DND-41 (cell line): ENCODE measurements around the gene TNXB.
"Not testable (repeated sequence)": the region's sequence is repeated elsewhere in the genome, so short reads cannot be mapped to it uniquely, and the experiment has no call there.

Source experiments
- ATAC-seq: fragments of 200-7000 bp; cut with Tn5 transposase; 3 replicates; pipeline ENCODE4 v1.9.1; 2021; ENCODE audit warnings: low read depth; ENCODE audit not compliant: insufficient read depth
- DNase-seq: peaks from one replicate; pipeline ENCODE4 v3.0.0-alpha.2; 2020
- H2AFZ ChIP-seq: 2 replicates; pipeline ENCODE4 v1.6.0; 2012; ENCODE audit warnings: low read depth, low read length
- H3K27ac ChIP-seq: 2 replicates; pipeline ENCODE4 v1.5.1; 2012; ENCODE audit warnings: low read length, inconsistent platforms
- H3K27me3 ChIP-seq: fragments of 200-600 bp; sonication (generic); 2 replicates; pipeline ENCODE4 v1.6.0; 2012; ENCODE audit warnings: low read length, mild to moderate bottlenecking, inconsistent platforms; ENCODE audit not compliant: insufficient read depth, poor library complexity
- H3K36me3 ChIP-seq: 2 replicates; pipeline ENCODE4 v1.5.1; 2012; ENCODE audit warnings: low read length, inconsistent platforms; ENCODE audit not compliant: insufficient read depth
- H3K4me1 ChIP-seq: 2 replicates; pipeline ENCODE4 v1.5.1; 2012; ENCODE audit warnings: mild to moderate bottlenecking, low read length; ENCODE audit not compliant: insufficient read depth
- H3K4me2 ChIP-seq: 2 replicates; pipeline ENCODE4 v1.6.0; 2012; ENCODE audit warnings: mild to moderate bottlenecking, moderate library complexity, low read length, inconsistent platforms; ENCODE audit not compliant: insufficient read depth
- H3K4me3 ChIP-seq, 2 experiments: fragments of 200-600 bp in 1 of 2; shearing (Covaris generic) in 1 of 2; 2 replicates each; pipeline ENCODE4 v1.5.1; 2012 to 2016; ENCODE audit warnings: inconsistent platforms in 2 of 2, low read length in 2 of 2, mild to moderate bottlenecking in 2 of 2, low read depth in 1 of 2, moderate library complexity in 1 of 2
- H3K79me2 ChIP-seq: 2 replicates; pipeline ENCODE4 v1.6.0; 2012; ENCODE audit warnings: low read length, inconsistent platforms; ENCODE audit not compliant: insufficient read depth
- H3K9ac ChIP-seq: 2 replicates; pipeline ENCODE4 v1.6.0; 2012; ENCODE audit warnings: low read depth, mild to moderate bottlenecking, inconsistent platforms, low read length, moderate library complexity
- H3K9me3 ChIP-seq: 2 replicates; pipeline ENCODE4 v1.5.1; 2012; ENCODE audit warnings: low read length, moderate library complexity, mild to moderate bottlenecking, inconsistent platforms; ENCODE audit not compliant: insufficient read depth, severe bottlenecking
- H4K20me1 ChIP-seq: 2 replicates; pipeline ENCODE4 v1.6.0; 2012; ENCODE audit warnings: low read length; ENCODE audit not compliant: insufficient read depth
- CTCF ChIP-seq: IDR thresholded peaks from 2 replicates; pipeline ENCODE4 v1.5.1; 2012; ENCODE audit warnings: borderline replicate concordance, low read length, moderate library complexity, mild to moderate bottlenecking; ENCODE audit not compliant: poor library complexity, severe bottlenecking; ENCODE audit errors: extremely low read depth
- EZH2 ChIP-seq: IDR thresholded peaks from 3 replicates; pipeline ENCODE4 v1.6.1; 2012; ENCODE audit warnings: borderline replicate concordance, low read depth, mild to moderate bottlenecking, moderate library complexity, low read length, inconsistent platforms; ENCODE audit not compliant: severe bottlenecking

Gene TNXB

GRCh38 chr6:32148289-32149091 lies 39.4 kb upstream of the TNXB start:
- Histone ChIP-seq H3K27ac (no peak overlapping the region), H3K79me2 (no peaks in the 10 kb centered on the region), H3K4me2 (no peak overlapping the region), H3K4me3 (no peak overlapping the region), H3K27me3 (peaks cover 15% of the 10 kb centered on the region), H2AFZ (no peak overlapping the region), H4K20me1 (no peaks in the 10 kb centered on the region), H3K4me1 (peaks cover 7% of the 10 kb centered on the region), H3K9me3 (no peaks in the 10 kb centered on the region), H3K9ac (no peak overlapping the region), H3K36me3 (no peaks in the 10 kb centered on the region)
- no peak for ATAC-seq
- no peak for TF ChIP-seq EZH2
- DNase-seq = no peak

GRCh38 chr6:32147401-32148132 lies 38.4 kb upstream of the TNXB start:
- ATAC-seq = no peak
- DNase-seq = no peak

GRCh38 chr6:32146687-32147086 lies 37.5 kb upstream of the TNXB start:
- H3K4me1 ChIP-seq = no peaks in the 10 kb centered on the region
- H3K4me3 ChIP-seq = no peak overlapping the region
- no peaks in the 10 kb centered on the region for H3K9me3 ChIP-seq
- no peaks in the 10 kb centered on the region for H4K20me1 ChIP-seq
- no peak for DNase-seq
- H3K27me3 ChIP-seq = peaks cover 15% of the 10 kb centered on the region
- TF ChIP-seq CTCF (no peak), EZH2 (no peak)
- no peak overlapping the region for H3K9ac ChIP-seq
- H2AFZ ChIP-seq = no peak overlapping the region
- no peak overlapping the region for H3K27ac ChIP-seq
- H3K79me2 ChIP-seq = no peaks in the 10 kb centered on the region
- no peaks in the 10 kb centered on the region for H3K36me3 ChIP-seq
- no peak overlapping the region for H3K4me2 ChIP-seq
- ATAC-seq = no peak

More at GRCh38 chr6:32147401-32148132, 38.4 kb upstream of the TNXB start:
- Histone ChIP-seq H3K4me2 (no peak overlapping the region), H3K9me3 (no peaks in the 10 kb centered on the region), H3K4me1 (no peaks in the 10 kb centered on the region), H3K36me3 (no peaks in the 10 kb centered on the region), H2AFZ (no peak overlapping the region), H3K79me2 (no peaks in the 10 kb centered on the region), H3K4me3 (no peak overlapping the region), H3K9ac (no peak overlapping the region), H3K27me3 (peaks cover 15% of the 10 kb centered on the region), H3K27ac (no peak overlapping the region), H4K20me1 (no peaks in the 10 kb centered on the region)
- TF ChIP-seq EZH2 (no peak), CTCF (peak; percentile 23)

- Histone ChIP-seq H3K27ac (no peak overlapping the region), H3K27me3 (peaks cover 15% of the 10 kb centered on the region), H4K20me1 (no peaks in the 10 kb centered on the region), H3K4me3 (no peak overlapping the region), H3K79me2 (no peaks in the 10 kb centered on the region), H3K4me2 (no peak overlapping the region), H2AFZ (no peak overlapping the region), H3K9ac (no peak overlapping the region), H3K36me3 (no peaks in the 10 kb centered on the region), H3K4me1 (no peaks in the 10 kb centered on the region), H3K9me3 (no peaks in the 10 kb centered on the region)
- ATAC-seq (no peak), DNase-seq (no peak)
- TF ChIP-seq CTCF = no peak
Observed at GRCh38 chr6:32146287-32146686, 37.1 kb upstream of the TNXB start.

GRCh38 chr6:32144238-32144637 lies 35.1 kb upstream of the TNXB start:
- not testable (repeated sequence) for H4K20me1 ChIP-seq, H3K9me3 ChIP-seq, H3K79me2 ChIP-seq, H3K36me3 ChIP-seq, H3K27ac ChIP-seq, DNase-seq, H3K9ac ChIP-seq, ATAC-seq, H2AFZ ChIP-seq, H3K4me1 ChIP-seq, H3K4me3 ChIP-seq, H3K4me2 ChIP-seq
- peaks cover 15% of the 10 kb centered on the region for H3K27me3 ChIP-seq
